OCI-LY3 (cell line): Measurements from ENCODE around the gene MYL4.

Experiments used
- H2AFZ ChIP-seq: fragments of 200-600, 300-600 bp; shearing (Covaris generic); 2 replicates; pipeline ENCODE4 v1.6.0; 2014; ENCODE audit warnings: antibody characterized with exemption, low read depth, low read length
- H3K27ac ChIP-seq: fragments of 200-600, 300-600 bp; sonication (generic); 2 replicates; pipeline ENCODE4 v1.5.1; 2014; ENCODE audit warnings: mild to moderate bottlenecking, low read length, moderate library complexity, mixed read lengths
- H3K27me3 ChIP-seq: fragments of 200-600, 300-600 bp; sonication (generic); 2 replicates; pipeline ENCODE4 v1.6.1; 2014; ENCODE audit warnings: low read depth, low read length, mixed read lengths
- H3K36me3 ChIP-seq: fragments of 200-600, 300-600 bp; sonication (generic); replicated peaks from 2 replicates; pipeline ENCODE3; 2014; ENCODE audit warnings: low read depth, low read length, mixed read lengths
- H3K4me1 ChIP-seq: fragments of 300-600, 200-600 bp; sonication (generic); 2 replicates; pipeline ENCODE4 v1.6.1; 2014; ENCODE audit warnings: low read length, mixed read lengths
- H3K4me2 ChIP-seq: fragments of 200-600, 300-600 bp; sonication (generic); 2 replicates; pipeline ENCODE4 v1.6.1; 2014; ENCODE audit warnings: low read length, mixed read lengths
- H3K4me3 ChIP-seq: fragments of 300-600, 200-600 bp; sonication (generic); 2 replicates; pipeline ENCODE4 v1.5.1; 2014; ENCODE audit warnings: antibody characterized with exemption, mild to moderate bottlenecking, low read length, moderate library complexity
- H3K79me2 ChIP-seq: fragments of 300-600, 200-600 bp; shearing (Covaris generic); 2 replicates; pipeline ENCODE4 v1.6.1; 2014; ENCODE audit warnings: mild to moderate bottlenecking, low read length, mixed read lengths
- H3K9ac ChIP-seq: fragments of 300-600, 200-600 bp; shearing (Covaris generic); 2 replicates; pipeline ENCODE4 v1.6.0; 2014; ENCODE audit warnings: mild to moderate bottlenecking, low read length, moderate library complexity
- H3K9me3 ChIP-seq: fragments of 200-600, 300-600 bp; shearing (Covaris generic); 2 replicates; pipeline ENCODE4 v1.6.1; 2014; ENCODE audit warnings: low read length, mixed read lengths; ENCODE audit not compliant: insufficient read depth
- H4K20me1 ChIP-seq: fragments of 200-600, 300-600 bp; sonication (generic); 2 replicates; pipeline ENCODE4 v1.6.1; 2016; ENCODE audit warnings: low read length, mixed read lengths; ENCODE audit not compliant: insufficient read depth
- CTCF ChIP-seq: fragments of 200-600, 300-600 bp; sonication (generic); IDR thresholded peaks from 2 replicates; pipeline ENCODE4 v1.5.1; 2014; ENCODE audit warnings: antibody characterized with exemption, low read length, low read depth
- EZH2phosphoT487 ChIP-seq: fragments of 200-600 bp; shearing (Covaris generic); IDR thresholded peaks from 2 replicates; pipeline ENCODE4 v1.6.1; 2018; ENCODE audit warnings: antibody characterized with exemption, mixed run types, low read depth

Gene MYL4

GRCh38 chr17:47204722-47205418 is 4.3 kb upstream of the MYL4 start:
- peak overlapping the region; percentile 68 for H3K9ac ChIP-seq
- H2AFZ ChIP-seq = peak overlapping the region; percentile 86
- no peaks in the 10 kb centered on the region for H4K20me1 ChIP-seq
- H3K36me3 ChIP-seq = no peaks in the 10 kb centered on the region
- no peak for TF ChIP-seq CTCF
- H3K27me3 ChIP-seq = no peaks in the 10 kb centered on the region
- no peaks in the 10 kb centered on the region; the same call in 1 of the 2 replicates for H3K9me3 ChIP-seq
- H3K79me2 ChIP-seq = no peaks in the 10 kb centered on the region
- peak overlapping the region; percentile 96 for H3K4me2 ChIP-seq
- H3K4me3 ChIP-seq = peak overlapping the region; percentile 70
- peak overlapping the region; percentile 82 for H3K27ac ChIP-seq
- H3K4me1 ChIP-seq = peaks cover 57% of the 10 kb centered on the region

GRCh38 chr17:47205419-47205963 is 3.7 kb upstream of the MYL4 start:
- Histone ChIP-seq H3K4me1 (peaks cover 50% of the 10 kb centered on the region), H3K36me3 (no peaks in the 10 kb centered on the region), H2AFZ (peak overlapping the region; percentile 86; the same call in 1 of the 2 replicates), H3K4me2 (peak overlapping the region; percentile 96), H4K20me1 (no peaks in the 10 kb centered on the region), H3K27ac (peak overlapping the region; percentile 82), H3K9me3 (no peaks in the 10 kb centered on the region; the same call in 1 of the 2 replicates), H3K4me3 (peak overlapping the region; percentile 70), H3K27me3 (no peaks in the 10 kb centered on the region), H3K79me2 (no peaks in the 10 kb centered on the region), H3K9ac (peak overlapping the region; percentile 68)
- TF ChIP-seq CTCF (no peak), EZH2phosphoT487 (no peak)

- Histone ChIP-seq H3K4me1 (peaks cover 50% of the 10 kb centered on the region), H3K4me3 (no peak overlapping the region), H3K36me3 (no peaks in the 10 kb centered on the region), H3K27me3 (peaks cover 3% of the 10 kb centered on the region; the same call in 1 of the 2 replicates), H3K27ac (peak overlapping the region; percentile 55), H3K9ac (peak overlapping the region; percentile 32; the same call in 1 of the 2 replicates), H3K4me2 (peak overlapping the region; percentile 19), H4K20me1 (no peaks in the 10 kb centered on the region), H3K79me2 (no peaks in the 10 kb centered on the region), H2AFZ (peak overlapping the region; percentile 92), H3K9me3 (no peaks in the 10 kb centered on the region; the same call in 1 of the 2 replicates)
- no peak for TF ChIP-seq EZH2phosphoT487
- TF ChIP-seq CTCF = no peak
Observed at GRCh38 chr17:47207143-47208067, 1.7 kb upstream of the MYL4 start.

- no peaks in the 10 kb centered on the region for H4K20me1 ChIP-seq
Observed at GRCh38 chr17:47209499-47209898, 351 bp downstream of the MYL4 start.

More at GRCh38 chr17:47209499-47209898, 351 bp downstream of the MYL4 start:
- Histone ChIP-seq H3K36me3 (no peaks in the 10 kb centered on the region), H3K27ac (no peak overlapping the region), H3K4me2 (no peak overlapping the region), H3K9ac (no peak overlapping the region), H2AFZ (no peak overlapping the region), H3K4me1 (peaks cover 44% of the 10 kb centered on the region), H3K79me2 (no peaks in the 10 kb centered on the region), H3K9me3 (no peaks in the 10 kb centered on the region; the same call in 1 of the 2 replicates), H3K27me3 (peaks cover 3% of the 10 kb centered on the region; the same call in 1 of the 2 replicates), H3K4me3 (no peak overlapping the region)
- TF ChIP-seq CTCF (no peak), EZH2phosphoT487 (no peak)
